Astrocyte of the hippocampus (primary cell): ENCODE measurements around the gene CCDC138.
A peak's percentile ranks its signal among the peaks of the same experiment; 100 is the strongest.

Source experiments
- DNase-seq: peaks from one replicate; pipeline ENCODE4 v3.0.0; 2011; ENCODE audit warnings: low read depth, low spot score

The CCDC138 gene

DNA sequence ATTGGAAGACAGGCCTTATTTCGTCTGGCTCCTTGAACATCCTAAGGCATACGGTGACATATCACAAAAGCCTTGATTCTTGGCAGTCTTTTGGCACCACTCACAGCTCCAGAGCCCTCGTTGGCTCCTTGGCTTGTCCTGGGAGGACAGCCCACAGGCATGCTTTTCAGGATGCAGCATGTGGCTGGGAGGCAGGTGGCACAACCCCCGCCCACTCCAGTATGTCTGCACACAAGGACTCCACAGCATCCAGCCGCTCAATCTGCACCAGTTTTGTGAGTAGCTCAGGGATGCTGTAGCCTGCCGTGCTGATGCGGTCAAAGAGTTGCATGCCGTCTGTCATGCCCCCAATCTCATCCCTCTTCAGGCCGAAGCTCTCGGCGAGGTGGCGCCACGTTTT, 110.2 kb downstream of the CCDC138 start:
- DNase-seq, result no peak

- DNase-seq, result no peak
Observed at GRCh38 chr2:108898315-108899082, 111.9 kb downstream of the CCDC138 start.

DNA sequence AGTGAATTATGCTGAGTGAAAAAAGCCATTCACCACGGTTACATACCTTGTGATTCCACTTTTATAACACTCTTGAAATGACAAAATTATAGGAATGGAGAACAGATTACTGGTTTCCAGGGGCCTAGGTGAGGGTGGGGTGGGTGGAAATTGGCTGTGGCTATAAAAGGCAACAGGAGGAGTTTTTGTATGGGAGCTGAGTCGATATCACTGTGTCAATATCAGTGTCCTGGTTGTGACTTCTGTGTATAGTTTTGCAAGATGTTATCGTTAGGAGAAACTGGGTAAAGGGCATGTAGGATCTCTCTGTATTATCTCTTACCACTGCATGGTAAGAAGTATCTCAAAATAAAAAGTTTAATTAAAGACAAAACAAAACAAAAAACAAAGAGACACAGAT, 118.1 kb downstream of the CCDC138 start:
- DNase-seq, result no peak

- peak; percentile 45 for DNase-seq
Observed at GRCh38 chr2:108905176-108905575, 118.6 kb downstream of the CCDC138 start.

DNA sequence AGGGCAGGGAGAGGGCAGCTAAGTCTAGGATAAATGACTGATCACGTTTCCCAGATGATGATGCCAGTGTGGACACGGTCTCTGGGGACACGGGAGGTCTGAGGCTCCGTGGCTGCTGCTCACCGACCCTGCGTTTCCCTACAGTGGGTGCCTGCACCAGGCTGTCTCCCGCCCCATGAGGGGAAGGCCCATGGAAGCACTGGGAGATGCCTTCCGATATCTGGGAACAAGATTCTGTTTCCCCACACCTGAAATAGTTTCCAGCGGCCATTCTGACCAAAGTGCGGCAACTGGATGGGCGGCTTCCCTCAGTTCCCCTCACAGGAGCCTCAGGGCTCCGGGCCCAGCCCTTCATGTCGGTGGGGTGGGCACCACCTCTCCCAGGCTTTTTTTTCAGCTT, 119.3 kb downstream of the CCDC138 start:
- DNase-seq, result no peak

DNA sequence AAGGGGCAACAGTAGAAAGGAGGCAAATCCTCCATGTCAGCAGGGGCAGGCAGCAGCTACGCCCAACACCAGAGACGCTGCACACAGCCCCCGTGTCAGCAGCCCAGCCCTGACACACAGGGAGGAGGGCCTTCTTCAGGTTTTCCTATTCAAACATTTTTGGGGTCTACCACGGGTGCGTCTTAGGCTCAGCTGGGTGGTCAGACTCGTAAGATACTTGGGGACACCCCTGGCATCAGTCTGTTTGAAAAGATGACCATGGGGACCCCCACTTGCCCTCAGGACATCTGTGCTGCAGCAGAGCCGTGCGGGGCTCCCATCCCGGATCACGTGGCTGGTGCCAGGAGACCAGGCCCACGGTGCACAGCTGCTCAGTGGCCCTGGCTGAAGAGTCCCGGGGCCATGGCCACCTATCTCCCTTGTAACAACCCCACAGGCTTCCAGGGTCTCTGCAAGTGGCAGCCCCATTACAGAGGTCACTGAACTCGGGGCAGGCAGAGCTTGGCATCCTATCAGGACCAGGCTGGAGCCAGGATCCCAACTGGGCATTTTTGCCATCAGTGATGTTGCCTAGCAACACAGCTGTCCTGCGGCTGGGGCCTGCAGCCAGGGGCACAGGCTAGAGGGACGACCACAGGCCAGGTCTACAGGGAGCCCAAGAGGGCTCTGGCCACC, 120.0 kb downstream of the CCDC138 start:
- no peak for DNase-seq

DNA sequence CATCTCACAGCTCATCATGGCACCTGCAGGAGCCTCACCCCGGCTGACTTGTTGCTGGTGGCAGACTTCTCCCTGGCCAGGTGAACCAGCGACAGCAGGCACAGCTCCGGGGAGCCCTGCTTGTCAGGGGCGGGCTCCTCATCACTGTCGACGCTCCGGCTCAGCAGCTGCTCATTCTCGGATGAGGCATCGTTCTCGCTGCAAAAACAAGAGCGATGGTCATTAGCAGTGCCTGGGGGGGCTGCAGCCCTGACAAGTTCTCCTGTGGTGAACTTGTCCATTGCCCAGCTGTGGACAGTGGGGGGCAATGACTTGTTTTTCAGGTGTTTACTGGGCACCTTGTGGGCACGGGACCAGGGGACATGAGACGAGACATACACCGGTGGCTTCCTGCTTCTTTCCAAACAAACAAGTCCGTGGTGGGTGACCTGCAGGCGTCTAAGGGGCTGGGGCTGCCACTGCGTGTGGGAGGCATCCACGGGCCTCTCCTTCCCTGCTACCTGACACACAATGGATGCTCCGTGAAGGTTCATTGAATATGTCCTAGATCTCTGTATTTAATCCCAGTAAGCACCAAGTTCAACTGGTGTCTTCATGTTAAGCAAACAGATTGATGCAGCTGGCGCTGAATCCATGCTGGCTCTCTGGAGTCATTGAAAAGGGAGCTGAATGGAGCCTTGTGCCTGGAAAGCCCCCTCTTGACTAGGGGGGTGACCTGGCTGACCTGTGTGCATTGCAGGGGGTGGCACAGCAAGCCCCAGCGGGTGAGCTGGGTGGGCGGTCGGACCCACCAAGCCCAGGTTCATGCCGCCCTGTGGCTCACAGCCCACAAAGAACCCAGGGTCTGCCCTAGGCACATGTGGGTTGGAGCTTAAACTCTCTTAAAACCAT, 121.5 kb downstream of the CCDC138 start:
- no peak for DNase-seq

GRCh38 chr2:108908713-108909070, 122.1 kb downstream of the CCDC138 start:
- no peak for DNase-seq

DNA sequence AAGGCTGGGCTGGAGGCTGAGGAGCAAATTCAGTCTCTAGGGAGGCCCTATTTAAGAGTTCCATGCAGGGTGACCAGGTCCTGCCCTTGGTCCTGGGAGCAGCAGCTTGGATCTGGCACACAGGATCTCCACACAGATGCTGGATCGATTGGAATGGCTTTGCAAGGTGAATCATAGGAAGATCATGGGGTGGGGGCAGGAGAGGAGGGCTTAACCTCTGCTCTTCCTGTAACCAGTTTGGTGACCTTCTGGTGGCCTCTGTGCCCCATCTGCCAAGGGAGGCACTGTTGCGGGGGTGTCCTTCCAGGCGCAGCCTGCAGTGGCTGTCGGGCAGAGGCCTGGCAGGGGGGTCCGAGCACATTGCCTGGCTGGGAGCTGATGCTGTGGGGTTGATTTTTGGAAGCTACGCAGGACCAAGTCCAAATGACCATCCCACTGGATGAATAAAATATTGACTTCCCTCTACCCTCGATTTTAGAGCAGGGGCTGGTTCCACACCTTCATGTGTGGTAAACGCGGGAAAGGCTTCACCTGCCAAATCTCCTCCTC, 122.8 kb downstream of the CCDC138 start:
- DNase-seq, result no peak

- DNase-seq, result no peak
Observed at GRCh38 chr2:108910011-108910431, 123.5 kb downstream of the CCDC138 start.

DNA sequence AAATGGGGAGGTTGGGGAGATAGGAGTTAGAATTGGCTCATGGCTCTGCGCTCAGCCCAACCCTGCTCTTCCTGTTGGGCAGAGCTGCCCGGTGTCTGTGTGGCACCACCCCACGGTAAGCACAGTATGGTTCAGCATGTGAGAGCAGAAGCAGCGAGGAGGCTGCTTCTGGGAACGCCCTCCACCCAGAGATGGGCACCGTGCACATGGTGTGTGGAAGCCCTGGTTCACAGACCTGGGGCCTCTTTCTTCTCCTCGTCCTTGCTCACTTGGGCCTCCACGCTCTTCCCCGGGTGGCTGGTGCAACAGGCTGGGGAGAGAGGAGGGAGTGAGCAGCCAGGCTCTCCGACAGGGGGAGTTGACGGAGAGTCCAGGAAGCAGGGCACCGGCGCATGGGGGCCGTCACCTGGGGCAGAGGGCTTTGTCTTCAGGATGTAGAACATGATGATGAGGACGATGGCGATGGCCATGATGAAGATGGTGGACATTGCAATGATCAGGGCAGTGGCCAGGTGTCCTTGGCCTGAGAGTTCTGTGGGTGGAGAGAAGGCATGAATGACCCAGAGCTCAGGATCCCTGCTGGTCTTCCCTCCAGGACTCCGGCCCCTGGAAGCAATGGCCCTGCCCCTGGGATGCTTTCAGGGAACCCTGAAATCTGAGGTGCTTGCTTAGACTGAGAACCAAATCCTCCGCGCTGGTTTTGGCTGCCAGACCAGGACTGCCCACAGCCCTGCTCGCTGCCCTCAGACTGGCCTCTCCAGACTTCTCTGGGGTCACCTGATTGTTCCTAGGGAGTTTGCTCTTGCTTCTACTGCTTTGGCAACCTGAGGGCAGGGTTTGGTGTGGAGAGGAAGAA, 124.2 kb downstream of the CCDC138 start:
- DNase-seq, result no peak

- no peak for DNase-seq
Observed at GRCh38 chr2:108911401-108911800, 124.8 kb downstream of the CCDC138 start.

DNA sequence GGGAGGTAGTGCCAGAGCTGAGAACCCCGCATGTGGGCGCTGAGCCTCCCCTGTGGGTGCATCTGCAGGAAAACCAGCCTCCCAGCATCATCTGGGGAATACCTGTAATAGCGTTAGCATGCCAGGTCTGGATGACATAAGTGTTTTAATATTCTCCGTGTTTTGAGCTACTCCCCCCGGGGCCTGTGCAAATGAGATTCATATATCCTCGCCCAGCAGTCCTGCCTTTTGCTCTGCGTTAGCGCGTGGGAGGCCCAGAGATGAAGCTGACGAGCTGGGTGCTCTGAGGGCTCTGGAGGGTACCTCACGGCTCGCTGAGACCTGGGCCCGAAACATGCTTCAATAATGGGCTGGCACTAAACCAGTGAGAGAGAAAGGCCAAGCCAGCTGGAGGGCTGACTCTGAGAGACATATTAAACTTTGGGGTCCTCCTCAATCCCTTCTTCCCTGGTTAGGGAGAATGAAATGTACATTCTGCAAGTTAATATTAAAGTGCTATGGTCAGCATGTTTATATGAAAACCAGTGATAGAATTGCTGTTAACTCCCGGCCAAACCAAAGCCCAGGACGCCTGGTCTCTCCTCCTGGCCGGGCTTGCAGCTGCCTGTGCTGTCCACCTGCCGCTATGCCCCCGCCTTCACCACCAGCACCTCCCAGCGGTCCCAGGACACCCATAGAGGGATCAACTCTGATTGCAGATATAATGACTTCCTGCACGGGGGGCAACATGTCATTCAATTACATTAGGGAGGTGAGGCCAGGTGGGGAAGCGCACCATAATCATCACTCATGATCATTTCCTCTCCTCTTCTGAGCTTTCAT, 125.4 kb downstream of the CCDC138 start:
- DNase-seq, result no peak

DNA sequence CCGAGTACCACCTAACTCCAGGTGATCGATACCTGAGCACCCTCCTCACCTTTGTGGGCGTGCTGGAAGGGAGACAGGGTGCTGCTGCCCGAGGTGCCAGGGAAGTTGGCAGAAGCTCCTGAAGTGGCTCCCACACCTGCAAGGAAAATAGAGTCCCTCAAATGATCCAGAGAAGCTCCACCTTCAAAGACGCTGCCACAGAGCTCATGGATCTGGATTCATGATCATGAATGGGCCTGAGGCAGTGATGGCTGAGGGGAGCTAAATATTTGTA, 126.0 kb downstream of the CCDC138 start:
- DNase-seq, result no peak

- DNase-seq, result no peak
Observed at GRCh38 chr2:108916122-108916795, 129.7 kb downstream of the CCDC138 start.

DNA sequence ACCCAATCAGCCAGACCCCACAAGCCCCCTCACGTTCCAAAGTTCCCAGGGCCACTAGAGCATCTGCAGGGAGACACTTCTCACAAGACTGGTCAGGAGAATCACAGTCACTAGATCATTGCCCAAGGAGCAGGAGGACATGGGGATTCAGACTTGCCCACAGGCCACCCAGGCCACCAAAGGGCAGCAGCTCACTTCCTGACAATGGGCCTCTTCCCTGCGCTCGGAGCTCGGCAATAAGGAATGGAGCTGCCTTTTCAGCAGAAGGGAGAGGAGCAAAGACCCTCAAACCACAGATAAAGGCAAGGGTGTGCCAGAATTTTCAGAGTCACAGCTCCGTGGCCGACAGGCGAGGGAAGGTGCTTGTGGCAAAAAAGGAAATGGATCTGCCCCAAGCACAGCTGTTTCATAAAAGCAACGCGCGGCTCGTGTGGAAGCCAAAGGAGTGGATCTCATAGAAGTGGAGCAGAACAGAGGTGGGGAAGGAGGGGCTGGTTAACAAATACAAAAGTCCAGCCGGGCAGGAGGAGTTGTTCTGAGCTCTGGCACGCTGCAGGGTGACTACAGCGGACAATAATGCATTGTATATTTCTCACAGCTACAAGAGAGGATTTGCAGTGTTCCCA, 130.3 kb downstream of the CCDC138 start:
- DNase-seq, result peak; percentile 71

GRCh38 chr2:108917526-108917925, 131.0 kb downstream of the CCDC138 start:
- DNase-seq, result no peak

- no peak for DNase-seq
Observed at GRCh38 chr2:108918156-108918874, 131.7 kb downstream of the CCDC138 start.

DNA sequence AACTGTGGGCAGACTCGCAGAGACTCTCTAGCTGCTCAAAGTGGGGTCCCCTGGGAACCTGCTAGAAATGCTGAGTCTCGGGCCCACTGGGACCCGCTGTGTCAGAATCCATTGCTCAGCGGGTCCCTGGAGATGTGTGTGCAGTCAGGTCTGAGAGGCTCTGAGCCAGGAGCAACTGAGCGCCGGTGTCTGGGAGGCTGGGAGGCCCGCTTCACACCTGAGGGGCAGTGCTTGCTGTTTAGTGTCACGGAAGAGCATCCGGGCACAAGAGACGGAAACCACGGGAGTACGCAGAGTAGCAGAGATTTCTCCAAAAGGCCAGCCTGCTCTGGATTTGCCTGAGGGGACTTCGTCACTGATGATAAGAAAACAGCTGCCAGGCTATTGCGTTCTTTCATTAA, 132.4 kb downstream of the CCDC138 start:
- no peak for DNase-seq
